Upper lobe of right lung (tissue), 1 donor: ENCODE results near the gene ANKRD42. TPM values are rescaled to one million over a fixed set of nuclear protein-coding genes. Genes with fewer than 3 reads are reported as not detected.

Source experiments
- ATAC-seq: fragments of 200-7000 bp; cut with Tn5 transposase; one replicate; pipeline ENCODE4 v1.9.1; 2020; ENCODE audit warnings: mild to moderate bottlenecking, moderate library complexity
- DNase-seq: peaks from one replicate; pipeline ENCODE4 v3.0.0-alpha.2; 2020
- H3K27ac ChIP-seq: fragments of 200-600 bp; one replicate; pipeline ENCODE4 v1.8.0; 2022
- H3K27me3 ChIP-seq: fragments of 200-600 bp; one replicate; pipeline ENCODE4 v1.8.0; 2022; ENCODE audit warnings: mild to moderate bottlenecking
- H3K36me3 ChIP-seq: fragments of 200-600 bp; one replicate; pipeline ENCODE4 v1.8.0; 2022
- H3K4me1 ChIP-seq: fragments of 200-600 bp; one replicate; pipeline ENCODE4 v1.8.0; 2022
- H3K4me3 ChIP-seq: fragments of 200-600 bp; one replicate; pipeline ENCODE4 v1.8.0; 2022; ENCODE audit warnings: mild to moderate bottlenecking
- H3K9me3 ChIP-seq: fragments of 200-600 bp; one replicate; pipeline ENCODE4 v1.8.0; 2022
- intact Hi-C: fragments of 100-400 bp; cut with DNase I; formaldehyde crosslinking; loops from one replicate; pipeline ENCODE4 v1.11.0; 2022
- total RNA-seq: library from RNA; stranded (reverse); fragmentation: NEBNext Ultra II Directional; extraction: Animal tissue kit (Norgen Biotek cat#: 25700); gene quantifications from one replicate; pipeline ENCODE4 v1.2.1, GENCODE V29; 2021
- TF ChIP-seq, protein P1 (sequence below): fragments of 200-600 bp; IDR thresholded peaks from one replicate; pipeline ENCODE4 v1.8.0; 2022; ENCODE audit warnings: antibody characterized with exemption
- donor health status: DM: no; HTN: yes; CAD: no; lungs with severe emphysema.

ANKRD42 gene
- total RNA-seq, 1 donor from 2014 or later: 13.0 TPM

DNA sequence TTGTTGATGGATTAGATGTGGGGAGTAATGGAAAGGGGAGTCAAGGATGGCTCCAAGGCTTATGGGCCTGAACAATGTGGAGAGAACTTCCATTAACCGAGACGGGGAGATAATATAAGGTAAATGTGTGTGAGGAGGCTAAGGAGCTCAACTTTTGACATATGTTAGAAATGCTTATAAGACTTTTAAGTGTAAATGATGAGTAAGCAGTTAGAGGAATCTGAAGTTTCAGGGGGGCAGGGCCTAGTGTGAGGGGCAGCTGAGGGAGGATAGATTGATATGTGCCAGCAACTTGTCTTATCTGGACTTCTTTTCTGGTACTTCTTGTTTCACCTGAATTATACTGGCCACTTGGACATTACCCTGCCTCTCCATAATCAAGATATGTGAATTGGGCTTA lies 29.9 kb downstream of the ANKRD42 start:
- ATAC-seq (no peak), DNase-seq (no peak)
- H3K36me3 ChIP-seq: no peaks in the 10 kb centered on the region
- no peaks in the 10 kb centered on the region for H3K27me3 ChIP-seq
- no peak overlapping the region for H3K4me3 ChIP-seq
- H3K9me3 ChIP-seq: no peaks in the 10 kb centered on the region
- intact Hi-C loops: no loop called here
- TF ChIP-seq, protein P1, sequence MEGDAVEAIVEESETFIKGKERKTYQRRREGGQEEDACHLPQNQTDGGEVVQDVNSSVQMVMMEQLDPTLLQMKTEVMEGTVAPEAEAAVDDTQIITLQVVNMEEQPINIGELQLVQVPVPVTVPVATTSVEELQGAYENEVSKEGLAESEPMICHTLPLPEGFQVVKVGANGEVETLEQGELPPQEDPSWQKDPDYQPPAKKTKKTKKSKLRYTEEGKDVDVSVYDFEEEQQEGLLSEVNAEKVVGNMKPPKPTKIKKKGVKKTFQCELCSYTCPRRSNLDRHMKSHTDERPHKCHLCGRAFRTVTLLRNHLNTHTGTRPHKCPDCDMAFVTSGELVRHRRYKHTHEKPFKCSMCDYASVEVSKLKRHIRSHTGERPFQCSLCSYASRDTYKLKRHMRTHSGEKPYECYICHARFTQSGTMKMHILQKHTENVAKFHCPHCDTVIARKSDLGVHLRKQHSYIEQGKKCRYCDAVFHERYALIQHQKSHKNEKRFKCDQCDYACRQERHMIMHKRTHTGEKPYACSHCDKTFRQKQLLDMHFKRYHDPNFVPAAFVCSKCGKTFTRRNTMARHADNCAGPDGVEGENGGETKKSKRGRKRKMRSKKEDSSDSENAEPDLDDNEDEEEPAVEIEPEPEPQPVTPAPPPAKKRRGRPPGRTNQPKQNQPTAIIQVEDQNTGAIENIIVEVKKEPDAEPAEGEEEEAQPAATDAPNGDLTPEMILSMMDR: no peak
- no peak overlapping the region for H3K27ac ChIP-seq
- H3K4me1 ChIP-seq: no peaks in the 10 kb centered on the region

DNA sequence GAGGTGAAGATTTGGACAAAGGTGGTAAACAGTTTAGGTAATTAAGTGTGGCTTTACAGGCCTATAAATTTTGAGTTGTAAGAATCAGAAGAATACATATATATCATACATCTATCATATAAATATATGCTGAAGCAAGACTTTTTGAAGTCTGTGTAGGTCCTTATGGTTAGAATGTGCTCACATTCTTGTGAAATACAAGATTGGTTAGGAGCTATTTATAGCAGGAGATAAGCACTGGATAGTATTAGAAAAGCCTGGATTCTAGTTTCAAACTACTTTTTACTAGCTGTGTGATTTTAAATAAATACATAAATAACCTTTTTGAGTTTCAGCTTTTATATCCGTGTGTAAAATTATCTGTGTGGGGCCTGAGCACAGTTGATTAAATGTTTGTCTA lies 42.3 kb downstream of the ANKRD42 start:
- no peak overlapping the region for H3K4me3 ChIP-seq
- no peaks in the 10 kb centered on the region for H3K36me3 ChIP-seq
- H3K9me3 ChIP-seq: no peaks in the 10 kb centered on the region
- no peak overlapping the region for H3K27ac ChIP-seq
- DNase-seq (no peak), ATAC-seq (no peak)
- TF ChIP-seq, protein P1: no peak
- H3K4me1 ChIP-seq: no peaks in the 10 kb centered on the region
- H3K27me3 ChIP-seq: no peaks in the 10 kb centered on the region
- intact Hi-C loops: no loop called here

DNA sequence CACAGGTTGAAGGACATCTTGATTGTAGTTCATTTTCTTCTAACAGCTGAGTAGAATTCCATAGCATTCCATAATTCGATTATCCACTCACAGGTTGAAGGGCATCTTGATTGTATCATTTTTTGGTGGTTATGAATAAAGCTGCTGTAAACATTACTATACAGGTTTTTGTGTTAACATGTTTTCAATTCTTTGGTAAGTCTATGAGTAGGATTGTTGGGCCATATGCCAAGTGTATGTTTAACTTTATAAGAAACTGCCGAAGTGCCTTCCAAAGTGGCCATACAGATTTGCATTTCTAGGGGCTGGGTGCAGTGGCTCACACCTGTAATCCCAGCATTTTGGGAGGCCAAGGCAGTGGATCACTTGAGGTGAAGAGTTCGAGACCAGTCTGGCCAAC lies 44.6 kb downstream of the ANKRD42 start:
- no peak for ATAC-seq
- no peak overlapping the region for H3K4me3 ChIP-seq
- intact Hi-C loops: no loop called here

DNA sequence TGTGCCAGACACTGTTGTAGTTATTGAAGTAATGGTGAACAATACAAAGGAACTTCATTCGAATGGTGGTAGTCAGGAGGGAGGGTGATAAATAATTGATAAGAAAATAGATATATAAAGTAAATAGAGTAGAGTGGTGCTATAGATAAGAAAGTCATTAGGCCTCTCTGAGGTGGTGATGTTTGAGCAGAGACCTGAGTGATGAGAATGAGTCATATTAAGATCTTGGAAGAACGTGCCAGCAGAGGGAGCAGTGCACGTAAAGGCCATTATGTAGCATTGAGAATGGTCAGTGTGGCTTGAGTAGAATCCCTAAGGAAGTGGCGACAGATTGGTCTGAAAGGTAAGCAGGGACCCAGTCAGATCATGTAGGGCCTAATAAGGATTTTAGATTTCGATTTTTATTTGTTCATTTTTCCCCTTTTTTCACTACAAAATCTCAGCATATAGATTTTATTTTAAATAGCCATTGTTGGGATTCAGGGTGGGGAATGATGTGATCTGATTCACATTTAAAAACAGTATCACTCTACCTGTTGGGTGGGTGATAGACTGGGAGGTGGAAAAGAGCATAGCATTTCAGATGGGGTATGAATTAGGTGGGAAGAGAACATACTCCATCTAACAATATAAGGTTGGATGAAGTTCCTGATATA lies 47.9 kb downstream of the ANKRD42 start:
- Histone ChIP-seq H3K36me3 (no peaks in the 10 kb centered on the region), H3K27ac (no peak overlapping the region), H3K4me1 (no peaks in the 10 kb centered on the region), H3K4me3 (no peak overlapping the region), H3K27me3 (no peaks in the 10 kb centered on the region), H3K9me3 (no peaks in the 10 kb centered on the region)
- TF ChIP-seq, protein P1: peak; percentile 61
- ATAC-seq (peak; percentile 93), DNase-seq (no peak)
- intact Hi-C loops: loop anchor here (10.0 kb wide), 1 partner anchor 337 kb away; the partner anchor contains the start of genes DDIAS and PRCP

More for the DNA sequence above, 44.6 kb downstream of the ANKRD42 start:
- Histone ChIP-seq H3K27me3 (no peaks in the 10 kb centered on the region), H3K9me3 (no peaks in the 10 kb centered on the region), H3K27ac (no peak overlapping the region), H3K4me1 (no peaks in the 10 kb centered on the region), H3K36me3 (no peaks in the 10 kb centered on the region)
- DNase-seq: no peak
- TF ChIP-seq, protein P1: no peak

DNA sequence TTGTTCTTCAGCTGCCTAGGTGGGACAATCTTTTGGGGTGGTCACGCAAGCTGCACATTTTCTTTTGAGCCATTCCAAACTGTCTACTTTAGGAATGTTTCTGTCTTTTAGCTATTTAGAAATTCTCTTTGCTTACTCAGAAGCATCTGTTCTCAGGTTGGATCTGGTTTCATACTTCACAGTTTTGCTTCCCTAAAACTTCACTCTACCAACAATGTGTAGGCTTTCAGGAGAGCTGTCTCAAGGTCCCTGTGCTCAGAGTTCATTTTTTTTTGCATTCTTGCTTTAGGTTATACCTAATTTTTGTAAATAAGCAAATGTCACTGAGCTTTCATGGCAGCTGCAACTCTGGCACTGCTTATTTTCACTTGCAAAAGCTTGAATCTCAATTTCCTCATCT lies 55.9 kb downstream of the ANKRD42 start:
- H3K4me3 ChIP-seq: no peak overlapping the region
- DNase-seq (no peak), ATAC-seq (no peak)
- H3K4me1 ChIP-seq: no peaks in the 10 kb centered on the region
- no peaks in the 10 kb centered on the region for H3K9me3 ChIP-seq
- H3K27me3 ChIP-seq: no peaks in the 10 kb centered on the region
- H3K27ac ChIP-seq: no peak overlapping the region
- intact Hi-C loops: loop anchor here (10.0 kb wide), 1 partner anchor 345 kb away; the partner anchor contains the start of genes DDIAS and PRCP
- TF ChIP-seq, protein P1: no peak
- no peaks in the 10 kb centered on the region for H3K36me3 ChIP-seq
